ENCODE measurements around the gene AOPEP. TPM values are rescaled to one million over a fixed set of nuclear protein-coding genes. Genes with fewer than 3 reads are reported as not detected.
A peak's percentile ranks its signal among the peaks of the same experiment; 100 is the strongest.

Gene AOPEP
- total RNA-seq, 1 donor from 2014 or later: 305 TPM

GRCh38 chr9:95021166-95021886 is 294.8 kb downstream of the AOPEP start:
- peaks cover 0 to 19% of the 10 kb centered on the region in 2 donors for H3K36me3 ChIP-seq
- no peak overlapping the region for H3K4me3 ChIP-seq
- H3K27me3 ChIP-seq: no peaks in the 10 kb centered on the region
- peak overlapping the region; percentile 86 for H3K27ac ChIP-seq
- intact Hi-C loops (cut with DNase I): no loop called here
- peaks cover 98% of the 10 kb centered on the region for H3K4me1 ChIP-seq
- TF ChIP-seq POLR2A (IDR thresholded peaks at IDR 0.05): no peak
- no peak for TF ChIP-seq POLR2AphosphoS5 (IDR thresholded peaks at IDR 0.05; ENCODE audit: insufficient read depth in 1 of 2, low read depth in 1 of 2)
- no peak for TF ChIP-seq CTCF (IDR thresholded peaks at IDR 0.05)
- DNase-seq (ENCODE audit: extremely low spot score in 2 of 2): no peak
- H3K9me3 ChIP-seq: no peaks in the 10 kb centered on the region

DNA sequence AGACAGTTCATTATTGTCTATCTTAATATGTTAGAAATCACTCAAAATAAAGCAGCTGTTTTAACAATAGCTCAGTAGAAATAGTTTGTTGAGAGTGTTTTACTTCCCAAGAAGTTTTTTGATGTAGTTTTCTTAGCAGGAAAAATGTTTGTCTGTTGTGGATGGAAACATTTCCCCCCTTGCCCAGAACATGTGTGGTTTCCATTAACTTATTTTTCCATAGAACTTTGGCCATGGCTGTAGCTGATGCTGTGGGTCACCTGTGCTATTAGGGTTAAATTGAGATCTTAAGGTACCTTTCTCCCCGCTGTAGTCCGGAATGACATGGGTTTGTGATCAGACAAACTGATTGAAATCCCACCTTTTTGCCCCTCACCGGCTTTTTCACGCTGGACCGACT is 296.2 kb downstream of the AOPEP start:
- Histone ChIP-seq H3K4me1 (peaks cover 98% of the 10 kb centered on the region), H3K4me3 (no peak overlapping the region), H3K27ac (peak overlapping the region; percentile 86), H3K9me3 (no peaks in the 10 kb centered on the region), H3K36me3 (peaks cover 0 to 10% of the 10 kb centered on the region in 2 donors), H3K27me3 (no peaks in the 10 kb centered on the region)
- TF ChIP-seq POLR2AphosphoS5 (IDR thresholded peaks at IDR 0.05; ENCODE audit: insufficient read depth in 1 of 2, low read depth in 1 of 2) (no peak), POLR2A (IDR thresholded peaks at IDR 0.05) (no peak), CTCF (IDR thresholded peaks at IDR 0.05) (no peak)
- intact Hi-C loops (cut with DNase I): no loop called here
- DNase-seq (ENCODE audit: extremely low spot score in 2 of 2): no peak

DNA sequence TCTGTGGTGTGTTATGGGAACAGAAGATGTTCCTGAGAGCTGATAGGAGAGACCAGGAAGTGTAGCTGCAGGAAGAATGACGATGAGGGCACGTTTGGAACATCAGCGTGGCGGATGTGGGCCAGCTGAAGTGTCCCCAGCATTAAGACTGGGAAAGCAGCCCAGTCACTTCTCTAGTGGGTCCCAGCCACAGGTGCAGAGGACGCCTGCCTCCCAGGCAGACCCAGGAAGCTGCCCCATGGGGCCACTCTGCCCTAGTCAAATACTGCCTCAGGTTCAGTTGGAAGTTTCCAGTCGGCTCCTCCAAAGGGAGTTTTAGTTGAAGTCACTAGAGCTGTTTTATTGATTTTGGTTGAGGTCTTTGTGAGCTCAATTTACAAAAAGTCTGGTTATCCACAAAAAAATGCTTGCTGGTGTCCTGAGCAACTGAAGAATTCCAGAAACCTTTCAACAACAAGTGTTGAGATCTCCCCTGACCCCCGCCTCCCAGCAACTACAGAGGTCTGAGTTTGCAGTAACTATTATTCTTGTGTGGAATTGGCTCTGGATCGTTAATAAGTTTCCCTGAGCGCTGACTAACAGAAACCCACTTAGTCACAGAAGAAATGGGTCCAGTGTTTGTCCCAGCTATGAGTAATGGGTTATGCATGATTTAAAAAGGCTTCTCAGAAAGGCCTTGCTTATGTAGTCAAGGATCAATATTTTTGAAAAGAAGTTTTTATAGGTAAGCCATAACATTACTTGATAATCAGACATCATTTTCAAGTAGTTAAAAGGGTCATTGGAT is 296.9 kb downstream of the AOPEP start:
- DNase-seq (ENCODE audit: extremely low spot score in 2 of 2): no peak
- H3K36me3 ChIP-seq: peaks cover 0 to 10% of the 10 kb centered on the region in 2 donors
- H3K4me3 ChIP-seq: no peak overlapping the region
- intact Hi-C loops (cut with DNase I): no loop called here
- no peaks in the 10 kb centered on the region for H3K9me3 ChIP-seq
- peaks cover 98% of the 10 kb centered on the region for H3K4me1 ChIP-seq
- TF ChIP-seq CTCF (IDR thresholded peaks at IDR 0.05): no peak
- TF ChIP-seq POLR2AphosphoS5 (IDR thresholded peaks at IDR 0.05; ENCODE audit: insufficient read depth in 1 of 2, low read depth in 1 of 2): no peak
- TF ChIP-seq POLR2A (IDR thresholded peaks at IDR 0.05): no peak
- H3K27ac ChIP-seq: peak overlapping the region; percentile 86
- H3K27me3 ChIP-seq: no peaks in the 10 kb centered on the region

DNA sequence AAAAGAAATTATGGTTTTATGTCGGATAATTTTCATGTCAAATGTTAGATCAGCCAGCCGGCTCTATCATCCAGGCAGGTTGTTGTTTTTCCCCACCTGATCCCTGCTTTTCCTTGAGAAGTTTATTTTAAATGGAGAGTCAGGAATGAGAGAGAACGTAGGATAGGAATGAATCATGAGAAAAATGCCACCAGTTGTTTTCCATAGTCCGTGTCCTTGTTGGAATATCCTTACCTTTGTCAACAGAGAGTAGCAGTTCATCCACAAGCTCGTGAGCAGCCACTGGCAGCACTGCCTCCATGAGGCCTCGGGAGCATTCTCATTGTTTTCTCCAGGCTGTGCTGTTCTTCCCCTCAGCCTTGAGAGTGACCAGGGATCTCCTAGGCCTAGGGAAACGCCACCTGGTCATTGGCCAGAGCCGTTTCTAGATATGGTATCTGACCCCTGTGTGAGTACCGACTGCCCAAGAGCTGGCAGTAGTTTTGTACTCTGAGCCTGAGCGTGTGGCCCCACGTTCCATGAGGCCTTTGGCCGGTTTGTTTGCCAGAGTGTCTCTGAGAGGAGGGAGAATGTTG is 297.7 kb downstream of the AOPEP start:
- H3K27ac ChIP-seq: peak overlapping the region; percentile 86
- H3K9me3 ChIP-seq: no peaks in the 10 kb centered on the region
- H3K4me1 ChIP-seq: peaks cover 98% of the 10 kb centered on the region
- intact Hi-C loops (cut with DNase I): no loop called here
- no peak overlapping the region for H3K4me3 ChIP-seq
- DNase-seq (ENCODE audit: extremely low spot score in 2 of 2): no peak
- TF ChIP-seq POLR2AphosphoS5 (IDR thresholded peaks at IDR 0.05; ENCODE audit: insufficient read depth in 1 of 2, low read depth in 1 of 2) (peak in 1 of 2 donors; percentile 20), POLR2A (IDR thresholded peaks at IDR 0.05) (no peak)
- no peaks in the 10 kb centered on the region for H3K27me3 ChIP-seq
- H3K36me3 ChIP-seq: peaks cover 0 to 10% of the 10 kb centered on the region in 2 donors
